GM12872 (cell line): ENCODE measurements around the gene PPIL1.

ENCODE experiments used
- TF ChIP-seq, protein P1 (sequence below): IDR thresholded peaks from 3 replicates; pipeline ENCODE4 v1.5.1; 2011; ENCODE audit warnings: low read depth, mild to moderate bottlenecking, low read length, moderate library complexity; ENCODE audit not compliant: insufficient read depth

Gene PPIL1

DNA sequence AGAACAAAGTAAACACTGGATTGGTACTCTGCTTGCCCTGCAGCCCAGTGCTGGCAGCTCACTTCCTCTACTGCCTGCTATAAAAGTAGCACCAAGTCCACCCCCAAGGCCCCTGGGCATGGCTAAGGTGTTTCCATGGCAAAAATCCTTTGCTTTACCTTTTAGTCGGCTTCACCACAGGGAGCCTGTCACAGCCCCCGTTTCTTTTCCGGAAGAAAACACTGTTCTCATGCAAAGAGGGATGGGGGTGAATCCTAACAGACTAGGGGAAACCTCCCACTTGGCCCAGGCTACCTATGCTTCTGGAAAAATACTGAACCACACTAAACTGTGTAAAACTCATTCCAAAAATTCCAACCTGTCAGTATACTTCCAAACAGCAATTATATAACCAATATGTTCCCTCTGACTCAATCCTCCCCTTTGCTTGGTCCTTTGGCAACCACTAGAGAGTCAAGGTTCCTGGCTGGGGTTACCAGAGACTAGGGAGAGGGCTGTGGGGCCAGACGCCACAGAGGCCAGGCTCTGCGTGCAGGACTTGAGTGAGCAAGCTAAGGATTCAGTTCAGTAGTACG is 16.1 kb downstream of the PPIL1 start:
- TF ChIP-seq, protein P1, sequence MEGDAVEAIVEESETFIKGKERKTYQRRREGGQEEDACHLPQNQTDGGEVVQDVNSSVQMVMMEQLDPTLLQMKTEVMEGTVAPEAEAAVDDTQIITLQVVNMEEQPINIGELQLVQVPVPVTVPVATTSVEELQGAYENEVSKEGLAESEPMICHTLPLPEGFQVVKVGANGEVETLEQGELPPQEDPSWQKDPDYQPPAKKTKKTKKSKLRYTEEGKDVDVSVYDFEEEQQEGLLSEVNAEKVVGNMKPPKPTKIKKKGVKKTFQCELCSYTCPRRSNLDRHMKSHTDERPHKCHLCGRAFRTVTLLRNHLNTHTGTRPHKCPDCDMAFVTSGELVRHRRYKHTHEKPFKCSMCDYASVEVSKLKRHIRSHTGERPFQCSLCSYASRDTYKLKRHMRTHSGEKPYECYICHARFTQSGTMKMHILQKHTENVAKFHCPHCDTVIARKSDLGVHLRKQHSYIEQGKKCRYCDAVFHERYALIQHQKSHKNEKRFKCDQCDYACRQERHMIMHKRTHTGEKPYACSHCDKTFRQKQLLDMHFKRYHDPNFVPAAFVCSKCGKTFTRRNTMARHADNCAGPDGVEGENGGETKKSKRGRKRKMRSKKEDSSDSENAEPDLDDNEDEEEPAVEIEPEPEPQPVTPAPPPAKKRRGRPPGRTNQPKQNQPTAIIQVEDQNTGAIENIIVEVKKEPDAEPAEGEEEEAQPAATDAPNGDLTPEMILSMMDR: no peak

DNA sequence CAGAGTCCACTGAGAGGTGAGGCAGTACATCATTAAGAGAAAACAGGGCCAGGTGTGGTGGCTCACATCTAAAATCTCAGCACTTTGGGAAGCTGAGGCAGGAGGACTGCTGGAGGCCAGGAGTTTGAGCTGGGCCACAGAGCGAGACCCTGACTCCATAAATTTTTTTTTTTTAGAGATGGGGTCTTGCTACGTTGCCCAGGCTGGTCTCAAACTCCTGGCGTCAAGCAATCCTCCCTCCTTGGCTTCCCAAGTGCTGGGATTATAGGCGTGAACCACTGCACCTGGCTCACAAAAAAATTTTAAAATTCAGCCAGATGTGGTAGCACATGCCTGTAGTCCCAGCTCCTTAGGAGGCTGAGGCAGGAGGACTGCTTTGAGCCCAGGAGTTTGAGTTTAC is 17.3 kb downstream of the PPIL1 start:
- TF ChIP-seq, protein P1: no peak

DNA sequence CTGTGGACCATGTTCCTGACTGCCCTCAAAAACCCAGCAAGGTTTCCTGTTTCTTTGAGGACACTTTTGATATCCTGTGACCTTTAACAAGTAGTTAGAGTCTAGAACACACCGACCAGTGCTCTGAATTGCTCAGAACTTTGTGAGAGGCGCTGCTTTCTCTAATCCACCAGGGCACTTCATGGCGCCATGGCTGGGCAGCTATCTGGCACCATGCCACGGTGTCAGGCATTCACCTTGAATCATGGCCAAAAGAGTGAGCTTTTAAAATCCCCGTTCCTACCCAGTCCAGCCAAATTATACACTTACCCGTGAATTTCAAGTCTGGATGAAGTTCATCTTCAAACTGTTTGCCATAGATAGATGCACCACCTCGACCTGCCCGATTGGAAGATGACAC is 18.3 kb downstream of the PPIL1 start:
- TF ChIP-seq, protein P1: no peak

DNA sequence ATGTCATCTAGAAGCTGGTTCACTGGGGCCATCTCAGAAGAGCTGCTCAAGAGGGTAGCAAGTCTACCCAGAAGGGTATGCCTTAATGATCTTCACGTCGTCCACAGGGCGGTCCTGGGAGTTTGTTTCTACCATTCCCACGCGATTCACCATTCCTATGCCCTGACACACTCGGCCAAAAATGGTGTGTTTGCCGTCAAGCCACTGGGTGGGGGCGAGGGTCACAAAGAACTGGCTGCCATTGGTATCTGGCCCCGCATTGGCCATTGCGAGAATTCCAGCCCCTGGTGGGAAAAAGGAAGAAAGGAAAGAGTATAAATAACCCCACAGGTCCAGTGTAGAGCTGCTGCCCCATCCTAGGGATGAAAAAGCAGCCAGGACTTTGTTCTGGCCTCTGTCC is 18.9 kb downstream of the PPIL1 start:
- TF ChIP-seq, protein P1: no peak

DNA sequence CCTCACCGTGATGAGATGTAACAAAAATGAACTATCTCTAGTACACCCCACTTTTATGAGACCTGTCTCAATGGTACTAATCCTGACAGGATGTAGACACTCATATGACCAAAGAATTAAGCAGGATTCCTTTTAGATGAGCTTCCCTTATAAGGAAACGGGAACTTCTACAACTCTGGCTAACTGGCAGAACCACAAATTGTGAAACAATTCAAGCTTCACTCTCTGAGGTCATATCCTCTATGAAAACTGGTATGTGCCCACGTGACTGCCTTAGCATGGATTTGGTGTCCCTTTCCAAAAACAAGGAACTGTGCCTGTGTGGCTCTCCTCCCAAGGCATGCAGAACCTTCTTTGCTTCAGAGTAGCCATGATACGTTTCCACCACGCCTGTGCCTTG is 21.3 kb downstream of the PPIL1 start:
- TF ChIP-seq, protein P1: no peak

DNA sequence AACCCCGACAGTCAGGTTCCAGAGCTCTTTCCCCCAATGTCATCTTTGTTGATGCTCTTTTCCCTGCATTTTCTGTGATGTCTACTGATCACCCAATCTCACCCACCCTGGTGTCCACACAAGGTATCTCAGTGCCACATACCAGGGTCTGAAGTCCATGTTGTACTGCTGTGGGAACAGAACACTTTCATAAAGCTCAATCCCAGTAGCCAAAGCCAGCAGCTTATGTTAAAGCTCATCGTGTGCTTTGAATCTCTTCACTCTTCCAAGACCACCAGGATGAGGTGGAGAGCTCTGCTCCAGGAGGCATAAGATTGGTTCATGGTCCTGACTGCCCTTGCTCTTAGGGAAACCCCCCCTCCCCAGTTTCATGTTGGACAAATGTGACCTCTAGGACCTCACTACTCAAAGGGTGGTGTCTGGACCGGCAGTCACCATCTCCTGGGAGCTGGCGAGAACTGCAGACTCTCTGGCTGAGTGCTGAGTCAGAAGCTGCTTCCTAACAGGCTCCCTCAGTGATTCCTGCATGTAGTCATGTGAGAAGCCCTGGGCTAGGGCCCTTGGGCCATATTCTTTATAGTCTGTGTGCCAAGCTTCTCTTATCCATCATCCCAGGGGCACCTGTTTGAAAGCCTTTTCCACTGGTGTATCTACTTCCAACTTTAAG is 22.0 kb downstream of the PPIL1 start:
- TF ChIP-seq, protein P1: no peak

DNA sequence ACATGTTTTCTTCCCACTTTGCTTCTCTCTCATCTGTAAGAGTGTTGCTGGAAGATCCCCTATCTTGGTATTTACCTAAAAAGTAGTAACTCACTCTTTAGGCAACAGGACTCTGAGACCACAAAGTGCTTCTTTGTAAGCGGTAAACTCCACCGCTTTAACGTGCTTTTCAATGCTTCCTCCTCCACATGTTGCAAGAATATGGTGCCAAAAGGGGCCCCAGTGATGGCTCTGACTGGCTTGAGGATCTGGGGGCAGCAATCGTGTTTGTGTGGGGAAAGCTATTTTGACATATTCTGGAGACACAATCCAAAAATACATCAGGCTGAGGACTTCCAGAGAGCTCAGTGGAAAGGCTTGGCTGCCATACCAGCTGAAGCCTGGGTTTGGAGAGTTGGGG is 23.0 kb downstream of the PPIL1 start:
- TF ChIP-seq, protein P1: no peak
